ENCODE results near the gene EIF4H.
A peak's percentile ranks its signal among the peaks of the same experiment; 100 is the strongest.
"Not testable (repeated sequence)": the region's sequence is repeated elsewhere in the genome, so short reads cannot be mapped to it uniquely, and the experiment has no call there.

The EIF4H gene

GRCh38 chr7:74173866-74174605 is at the start of gene EIF4H:
EIF4H (plus strand) TSS chr7:74174356; CDS start chr7:74174384, 28 bp downstream.
- DNase-seq (ENCODE audit: low read depth, low spot score), result peak; percentile 99

GRCh38 chr7:74126220-74126880 is 47.8 kb upstream of the EIF4H start:
- DNase-seq (ENCODE audit: low read depth, low spot score), result no peak

GRCh38 chr7:74129887-74130286 is 44.3 kb upstream of the EIF4H start:
- no peak for DNase-seq (ENCODE audit: low read depth, low spot score)

- no peak for DNase-seq (ENCODE audit: low read depth, low spot score)
These were observed 43.6 kb upstream of the EIF4H start for GRCh38 chr7:74130518-74130917.

- DNase-seq (ENCODE audit: low read depth, low spot score), result peak; percentile 55
These were observed 40.0 kb upstream of the EIF4H start for GRCh38 chr7:74134117-74134620.

GRCh38 chr7:74138334-74138867 is 35.8 kb upstream of the EIF4H start:
- DNase-seq (ENCODE audit: low read depth, low spot score), result no peak

- no peak for DNase-seq (ENCODE audit: low read depth, low spot score)
These were observed 35.0 kb upstream of the EIF4H start for GRCh38 chr7:74138945-74139843.

- DNase-seq (ENCODE audit: low read depth, low spot score), result no peak
These were observed 32.5 kb upstream of the EIF4H start for GRCh38 chr7:74141705-74142104.

- no peak for DNase-seq (ENCODE audit: low read depth, low spot score)
These were observed 30.8 kb upstream of the EIF4H start for GRCh38 chr7:74143383-74143782.

- no peak for DNase-seq (ENCODE audit: low read depth, low spot score)
These were observed 25.7 kb upstream of the EIF4H start for GRCh38 chr7:74148491-74148890.

GRCh38 chr7:74149071-74149470 is 25.1 kb upstream of the EIF4H start:
- no peak for DNase-seq (ENCODE audit: low read depth, low spot score)

GRCh38 chr7:74149603-74150002 is 24.6 kb upstream of the EIF4H start:
- no peak for DNase-seq (ENCODE audit: low read depth, low spot score)

GRCh38 chr7:74153736-74154135 is 20.4 kb upstream of the EIF4H start:
- no peak for DNase-seq (ENCODE audit: low read depth, low spot score)

GRCh38 chr7:74155810-74156395 is 18.3 kb upstream of the EIF4H start:
- no peak for DNase-seq (ENCODE audit: low read depth, low spot score)

- DNase-seq (ENCODE audit: low read depth, low spot score), result no peak
These were observed 16.6 kb upstream of the EIF4H start for GRCh38 chr7:74157605-74158004.

- DNase-seq (ENCODE audit: low read depth, low spot score), result peak; percentile 47
These were observed 9.1 kb upstream of the EIF4H start for GRCh38 chr7:74164985-74165456.

- DNase-seq (ENCODE audit: low read depth, low spot score), result no peak
These were observed 8.1 kb upstream of the EIF4H start for GRCh38 chr7:74165867-74166593.

GRCh38 chr7:74167324-74167723 is 6.8 kb upstream of the EIF4H start:
- DNase-seq (ENCODE audit: low read depth, low spot score), result not testable (repeated sequence)

- DNase-seq (ENCODE audit: low read depth, low spot score), result no peak
These were observed 1.1 kb upstream of the EIF4H start for GRCh38 chr7:74173074-74173473.

- no peak for DNase-seq (ENCODE audit: low read depth, low spot score)
These were observed 678 bp upstream of the EIF4H start for GRCh38 chr7:74173491-74173865.
